VCaP (cell line): ENCODE data around the gene BMERB1.
"Not testable (repeated sequence)": the region's sequence is repeated elsewhere in the genome, so short reads cannot be mapped to it uniquely, and the experiment has no call there.

Experiments used
- H3K27ac ChIP-seq: fragments of 450-650 bp; 2 replicates; pipeline ENCODE4 v1.5.1; 2017
- CTCF ChIP-seq: fragments of 450-650 bp; conservative IDR thresholded peaks from 2 replicates; pipeline ENCODE4 v1.5.1; 2017; ENCODE audit warnings: mild to moderate bottlenecking, moderate library complexity

Gene BMERB1

GRCh38 chr16:15434425-15435215 lies at the start of gene BMERB1:
Gene BMERB1 (plus strand): TSS chr16:15434588. CDS start chr16:15434654, 66 bp downstream.
- no peak for TF ChIP-seq CTCF
- H3K27ac ChIP-seq, result no peak within 1 kb of the TSS

GRCh38 chr16:15388060-15388459 lies 46.3 kb upstream of the BMERB1 start:
- H3K27ac ChIP-seq, result not testable (repeated sequence)

- H3K27ac ChIP-seq, result not testable (repeated sequence)
These were observed 44.5 kb upstream of the BMERB1 start for GRCh38 chr16:15389916-15390315.

- not testable (repeated sequence) for H3K27ac ChIP-seq
These were observed 41.4 kb upstream of the BMERB1 start for GRCh38 chr16:15393025-15393424.

- H3K27ac ChIP-seq, result peak within 1 kb of the TSS; percentile 34; the same call in 1 of the 2 replicates
These were observed 38.5 kb upstream of the BMERB1 start, which contains the start of gene MPV17L for GRCh38 chr16:15395631-15396508. Gene MPV17L (plus strand): TSS chr16:15395754. CDS start chr16:15395898, 144 bp downstream.

GRCh38 chr16:15396509-15396829 lies 37.9 kb upstream of the BMERB1 start:
- H3K27ac ChIP-seq, result not testable (repeated sequence)

GRCh38 chr16:15396948-15397594 lies 37.3 kb upstream of the BMERB1 start:
- no peak for TF ChIP-seq CTCF
- H3K27ac ChIP-seq, result no peak overlapping the region

- no peak for TF ChIP-seq CTCF
- H3K27ac ChIP-seq, result no peak overlapping the region
These were observed 35.6 kb upstream of the BMERB1 start for GRCh38 chr16:15398618-15399316.

- no peak for TF ChIP-seq CTCF
- H3K27ac ChIP-seq, result no peak overlapping the region
These were observed 35.1 kb upstream of the BMERB1 start for GRCh38 chr16:15399317-15399716.

- H3K27ac ChIP-seq, result not testable (repeated sequence)
These were observed 34.1 kb upstream of the BMERB1 start for GRCh38 chr16:15400314-15400713.
